ENCODE data around the gene CAD. TPM values are rescaled to one million over a fixed set of nuclear protein-coding genes. Genes with fewer than 3 reads are reported as not detected.

The CAD gene
- total and polyA plus RNA-seq, 2 donors (not counting 1 experiment from before 2014, with no cell fraction given) = 35.6 to 48.5 TPM

DNA sequence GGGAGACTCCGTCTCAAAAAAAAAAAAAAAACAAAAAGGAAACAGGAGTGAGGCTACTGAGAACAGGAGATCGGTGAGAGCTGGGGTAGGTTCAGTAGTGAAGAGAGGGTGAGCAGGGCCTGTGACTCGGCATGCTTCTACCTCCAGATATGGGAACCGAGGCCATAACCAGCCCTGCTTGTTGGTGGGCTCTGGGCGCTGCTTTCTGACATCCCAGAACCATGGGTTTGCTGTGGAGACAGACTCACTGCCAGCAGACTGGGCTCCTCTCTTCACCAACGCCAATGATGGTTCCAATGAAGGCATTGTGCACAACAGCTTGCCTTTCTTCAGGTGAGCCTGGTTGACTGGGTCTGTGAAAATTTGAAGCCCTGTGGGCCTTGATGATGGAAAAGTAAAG, 6.2 kb downstream of the CAD start:
- Histone ChIP-seq H3K27ac (ENCODE audit: low read length in 2 of 2) (no peak overlapping the region), H3K4me3 (ENCODE audit: control extremely low read depth in 1 of 5, extremely low read depth in 1 of 5, insufficient read depth in 1 of 5, low read depth in 2 of 5, low read length in 4 of 5) (no peak overlapping the region), H3K9me3 (ENCODE audit: control extremely low read depth in 1 of 3, control insufficient read depth in 2 of 3, insufficient read depth in 1 of 3, low read length in 2 of 3) (no peaks in the 10 kb centered on the region), H3K4me1 (ENCODE audit: control insufficient read depth in 2 of 2, insufficient read depth in 2 of 2, low read length in 2 of 2) (peaks cover 5 to 10% of the 10 kb centered on the region in 2 donors), H3K27me3 (replicated peaks in 1 of 4; ENCODE audit: control extremely low read depth in 1 of 4, control insufficient read depth in 3 of 4, insufficient read depth in 4 of 4, low read length in 3 of 4) (no peaks in the 10 kb centered on the region), H3K79me2 (ENCODE audit: control insufficient read depth, insufficient read depth, low read length) (peaks cover 10% of the 10 kb centered on the region), H3K4me2 (replicated peaks; ENCODE audit: low read depth, low read length, poor library complexity, severe bottlenecking) (no peak overlapping the region), H3K36me3 (replicated peaks in 1 of 2; ENCODE audit: control extremely low read depth in 1 of 2, control insufficient read depth in 1 of 2, extremely low read depth in 1 of 2, insufficient read depth in 2 of 2, low read length in 1 of 2) (peaks cover 7 to 63% of the 10 kb centered on the region in 2 experiments), H2AFZ (ENCODE audit: insufficient read depth, low read depth, low read length, poor library complexity, severe bottlenecking) (no peak overlapping the region), H3K9ac (ENCODE audit: low read length) (no peak overlapping the region), H4K20me1 (ENCODE audit: control insufficient read depth, insufficient read depth, low read length, poor library complexity, severe bottlenecking) (no peaks in the 10 kb centered on the region)
- CTCF ChIA-PET = no interaction called here
- WGBS (ENCODE audit: insufficient coverage) = 96% methylated on average over 5 of the region's 6 CpGs
- H3K9me3 Mint-ChIP-seq (ENCODE audit: insufficient read depth) = no peaks in the 10 kb centered on the region
- peaks cover 7% of the 10 kb centered on the region for H3K4me1 Mint-ChIP-seq
- no peak for DNase-seq
- no peak overlapping the region for H3K4me3 Mint-ChIP-seq
- ATAC-seq (ENCODE audit: low read depth) = no peak
- no peaks in the 10 kb centered on the region for H3K27me3 Mint-ChIP-seq
- H3K27ac Mint-ChIP-seq = no peak overlapping the region
- intact Hi-C loops (cut with micrococcal nuclease) = no loop called here
- TF ChIP-seq, protein P1, sequence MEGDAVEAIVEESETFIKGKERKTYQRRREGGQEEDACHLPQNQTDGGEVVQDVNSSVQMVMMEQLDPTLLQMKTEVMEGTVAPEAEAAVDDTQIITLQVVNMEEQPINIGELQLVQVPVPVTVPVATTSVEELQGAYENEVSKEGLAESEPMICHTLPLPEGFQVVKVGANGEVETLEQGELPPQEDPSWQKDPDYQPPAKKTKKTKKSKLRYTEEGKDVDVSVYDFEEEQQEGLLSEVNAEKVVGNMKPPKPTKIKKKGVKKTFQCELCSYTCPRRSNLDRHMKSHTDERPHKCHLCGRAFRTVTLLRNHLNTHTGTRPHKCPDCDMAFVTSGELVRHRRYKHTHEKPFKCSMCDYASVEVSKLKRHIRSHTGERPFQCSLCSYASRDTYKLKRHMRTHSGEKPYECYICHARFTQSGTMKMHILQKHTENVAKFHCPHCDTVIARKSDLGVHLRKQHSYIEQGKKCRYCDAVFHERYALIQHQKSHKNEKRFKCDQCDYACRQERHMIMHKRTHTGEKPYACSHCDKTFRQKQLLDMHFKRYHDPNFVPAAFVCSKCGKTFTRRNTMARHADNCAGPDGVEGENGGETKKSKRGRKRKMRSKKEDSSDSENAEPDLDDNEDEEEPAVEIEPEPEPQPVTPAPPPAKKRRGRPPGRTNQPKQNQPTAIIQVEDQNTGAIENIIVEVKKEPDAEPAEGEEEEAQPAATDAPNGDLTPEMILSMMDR (IDR thresholded peaks at IDR 0.05) = no peak
- no peak for TF ChIP-seq EZH2 (IDR thresholded peaks at IDR 0.05; ENCODE audit: borderline replicate concordance, insufficient read depth, low read depth, low read length, poor library complexity, severe bottlenecking)
- POLR2A ChIA-PET = no interaction called here

DNA sequence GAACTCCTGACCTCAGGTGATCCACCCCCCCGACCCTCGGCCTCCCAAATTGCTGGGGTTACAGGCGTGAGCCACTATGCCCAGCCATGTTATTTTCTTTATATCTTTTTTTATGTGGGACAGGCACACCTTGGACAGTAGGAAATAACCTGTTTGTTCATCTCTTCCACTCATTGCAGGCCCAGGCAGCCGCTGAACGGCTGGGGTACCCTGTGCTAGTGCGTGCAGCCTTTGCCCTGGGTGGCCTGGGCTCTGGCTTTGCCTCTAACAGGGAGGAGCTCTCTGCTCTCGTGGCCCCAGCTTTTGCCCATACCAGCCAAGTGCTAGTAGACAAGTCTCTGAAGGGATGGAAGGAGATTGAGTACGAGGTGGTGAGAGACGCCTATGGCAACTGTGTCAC, 8.4 kb downstream of the CAD start:
- ATAC-seq (ENCODE audit: low read depth) (no peak), DNase-seq (no peak)
- Histone ChIP-seq H3K27me3 (replicated peaks in 1 of 4; ENCODE audit: control extremely low read depth in 1 of 4, control insufficient read depth in 3 of 4, insufficient read depth in 4 of 4, low read length in 3 of 4) (no peaks in the 10 kb centered on the region), H3K9ac (ENCODE audit: low read length) (no peak overlapping the region), H3K36me3 (replicated peaks in 1 of 2; ENCODE audit: control extremely low read depth in 1 of 2, control insufficient read depth in 1 of 2, extremely low read depth in 1 of 2, insufficient read depth in 2 of 2, low read length in 1 of 2) (peaks cover 7 to 67% of the 10 kb centered on the region in 2 experiments), H3K4me3 (ENCODE audit: control extremely low read depth in 1 of 5, extremely low read depth in 1 of 5, insufficient read depth in 1 of 5, low read depth in 2 of 5, low read length in 4 of 5) (no peak overlapping the region), H3K27ac (ENCODE audit: low read length in 2 of 2) (no peak overlapping the region), H3K4me1 (ENCODE audit: control insufficient read depth in 2 of 2, insufficient read depth in 2 of 2, low read length in 2 of 2) (no peaks in the 10 kb centered on the region), H3K9me3 (ENCODE audit: control extremely low read depth in 1 of 3, control insufficient read depth in 2 of 3, insufficient read depth in 1 of 3, low read length in 2 of 3) (no peaks in the 10 kb centered on the region), H2AFZ (ENCODE audit: insufficient read depth, low read depth, low read length, poor library complexity, severe bottlenecking) (no peak overlapping the region), H3K4me2 (replicated peaks; ENCODE audit: low read depth, low read length, poor library complexity, severe bottlenecking) (no peak overlapping the region), H3K79me2 (ENCODE audit: control insufficient read depth, insufficient read depth, low read length) (peaks cover 3% of the 10 kb centered on the region), H4K20me1 (ENCODE audit: control insufficient read depth, insufficient read depth, low read length, poor library complexity, severe bottlenecking) (no peaks in the 10 kb centered on the region)
- no peak overlapping the region for H3K27ac Mint-ChIP-seq
- H3K9me3 Mint-ChIP-seq (ENCODE audit: insufficient read depth) = no peaks in the 10 kb centered on the region
- TF ChIP-seq, protein P1 (IDR thresholded peaks at IDR 0.05) = no peak
- TF ChIP-seq EZH2 (IDR thresholded peaks at IDR 0.05; ENCODE audit: borderline replicate concordance, insufficient read depth, low read depth, low read length, poor library complexity, severe bottlenecking) = no peak
- no peaks in the 10 kb centered on the region for H3K27me3 Mint-ChIP-seq
- no peak overlapping the region for H3K4me3 Mint-ChIP-seq
- ChIA-PET POLR2A (no interaction called here), CTCF (no interaction called here)
- intact Hi-C loops (cut with micrococcal nuclease) = no loop called here
- no peaks in the 10 kb centered on the region for H3K4me1 Mint-ChIP-seq
- 96% methylated on average over 6 of the region's 9 CpGs for WGBS (ENCODE audit: insufficient coverage)

Data from B cell (primary cell).